ENCODE data around the gene TAF4. TPM values are rescaled to one million over a fixed set of nuclear protein-coding genes. Genes with fewer than 3 reads are reported as not detected.

TAF4 gene
- total and polyA plus RNA-seq, 2 of the 13 experiments (the other 11 are each of a cell fraction or from before 2014, with no cell fraction given), result 5.9 to 12.0 TPM

DNA sequence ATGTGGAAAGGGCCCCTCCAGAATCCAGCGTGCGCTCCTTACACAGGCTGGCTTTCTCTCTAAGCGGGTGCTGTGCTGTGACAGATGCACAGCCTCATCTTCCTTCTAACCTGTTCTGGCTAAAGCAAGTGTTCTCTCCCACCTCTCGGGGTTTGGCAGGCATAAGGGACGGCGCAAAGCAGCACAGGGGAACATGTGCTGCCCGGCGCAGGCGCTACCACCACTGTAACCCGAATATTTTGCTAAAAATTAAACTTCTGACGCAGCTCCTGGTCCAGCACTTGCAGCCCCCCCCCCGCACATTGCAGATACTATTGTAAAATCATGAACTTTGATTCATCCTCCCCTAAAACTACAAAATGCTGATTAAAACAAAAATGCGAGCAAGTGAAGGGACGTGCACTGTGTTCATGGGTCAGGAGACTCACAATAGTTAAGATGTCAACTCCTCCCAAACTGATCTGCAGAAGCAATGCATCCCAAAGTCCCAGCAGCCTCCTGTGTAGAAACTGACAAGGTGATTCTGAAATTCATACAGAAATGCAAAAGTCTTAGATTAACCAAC lies 43.0 kb downstream of the TAF4 start:
- H2AFZ ChIP-seq (ENCODE audit: low read length), result no peak overlapping the region
- FAIRE-seq (no peak), DNase-seq (ENCODE audit: low spot score) (no peak), ATAC-seq (no peak)
- ChIA-PET CTCF (ENCODE audit: low intra/inter-chr PET ratio, low total read pairs) (no interaction called here), POLR2A (no interaction called here)
- H3K27me3 ChIP-seq (ENCODE audit: control insufficient read depth in 1 of 2, insufficient read depth in 2 of 2, low read length in 2 of 2), result no peaks in the 10 kb centered on the region
- peaks cover 72% of the 10 kb centered on the region for H3K4me1 ChIP-seq (ENCODE audit: insufficient read depth, low read length)
- no peak overlapping the region for H3K4me3 ChIP-seq (replicated peaks in 1 of 3; ENCODE audit: insufficient read depth in 1 of 3, low read depth in 2 of 3, low read length in 3 of 3)
- H3K9me3 ChIP-seq (ENCODE audit: low read length), result no peaks in the 10 kb centered on the region
- H3K79me2 ChIP-seq (ENCODE audit: insufficient read depth, low read length), result peaks cover 92% of the 10 kb centered on the region
- no peak for TF ChIP-seq ZNF563 (CRISPR knock-in tag; IDR thresholded peaks at IDR 0.05)
- TF ChIP-seq, protein P1, sequence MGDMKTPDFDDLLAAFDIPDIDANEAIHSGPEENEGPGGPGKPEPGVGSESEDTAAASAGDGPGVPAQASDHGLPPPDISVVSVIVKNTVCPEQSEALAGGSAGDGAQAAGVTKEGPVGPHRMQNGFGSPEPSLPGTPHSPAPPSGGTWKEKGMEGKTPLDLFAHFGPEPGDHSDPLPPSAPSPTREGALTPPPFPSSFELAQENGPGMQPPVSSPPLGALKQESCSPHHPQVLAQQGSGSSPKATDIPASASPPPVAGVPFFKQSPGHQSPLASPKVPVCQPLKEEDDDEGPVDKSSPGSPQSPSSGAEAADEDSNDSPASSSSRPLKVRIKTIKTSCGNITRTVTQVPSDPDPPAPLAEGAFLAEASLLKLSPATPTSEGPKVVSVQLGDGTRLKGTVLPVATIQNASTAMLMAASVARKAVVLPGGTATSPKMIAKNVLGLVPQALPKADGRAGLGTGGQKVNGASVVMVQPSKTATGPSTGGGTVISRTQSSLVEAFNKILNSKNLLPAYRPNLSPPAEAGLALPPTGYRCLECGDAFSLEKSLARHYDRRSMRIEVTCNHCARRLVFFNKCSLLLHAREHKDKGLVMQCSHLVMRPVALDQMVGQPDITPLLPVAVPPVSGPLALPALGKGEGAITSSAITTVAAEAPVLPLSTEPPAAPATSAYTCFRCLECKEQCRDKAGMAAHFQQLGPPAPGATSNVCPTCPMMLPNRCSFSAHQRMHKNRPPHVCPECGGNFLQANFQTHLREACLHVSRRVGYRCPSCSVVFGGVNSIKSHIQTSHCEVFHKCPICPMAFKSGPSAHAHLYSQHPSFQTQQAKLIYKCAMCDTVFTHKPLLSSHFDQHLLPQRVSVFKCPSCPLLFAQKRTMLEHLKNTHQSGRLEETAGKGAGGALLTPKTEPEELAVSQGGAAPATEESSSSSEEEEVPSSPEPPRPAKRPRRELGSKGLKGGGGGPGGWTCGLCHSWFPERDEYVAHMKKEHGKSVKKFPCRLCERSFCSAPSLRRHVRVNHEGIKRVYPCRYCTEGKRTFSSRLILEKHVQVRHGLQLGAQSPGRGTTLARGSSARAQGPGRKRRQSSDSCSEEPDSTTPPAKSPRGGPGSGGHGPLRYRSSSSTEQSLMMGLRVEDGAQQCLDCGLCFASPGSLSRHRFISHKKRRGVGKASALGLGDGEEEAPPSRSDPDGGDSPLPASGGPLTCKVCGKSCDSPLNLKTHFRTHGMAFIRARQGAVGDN (CRISPR knock-in tag; IDR thresholded peaks at IDR 0.05), result 0 out of 2 replicates have a peak, but pooled peaks have one; percentile 8
- no peak for TF ChIP-seq MEIS2 (CRISPR knock-in tag; IDR thresholded peaks at IDR 0.05)
- no peak for TF ChIP-seq ZNF121 (CRISPR knock-in tag; IDR thresholded peaks at IDR 0.05)
- TF ChIP-seq NPAS2 (CRISPR knock-in tag; IDR thresholded peaks at IDR 0.05; ENCODE audit: borderline replicate concordance), result 0 out of 2 replicates have a peak, but pooled peaks have one; percentile 77
- 0 out of 2 replicates have a peak, but pooled peaks have one; percentile 5 for TF ChIP-seq AKAP8 (CRISPR knock-in tag; IDR thresholded peaks at IDR 0.05)
- peak; percentile 36 to 56; a peak in 2 of 4 replicates for TF ChIP-seq MAFK (conservative IDR thresholded peaks at IDR 0.05 in 1 of 2, IDR thresholded peaks at IDR 0.05 in 1 of 2; ENCODE audit: low read length in 2 of 2)
- TF ChIP-seq MAFF (IDR thresholded peaks at IDR 0.05; ENCODE audit: low read depth, low read length), result peak; percentile 21; the same call in 1 of the 2 replicates
- in situ Hi-C loops (cut with HindIII; ENCODE audit: extremely low pct_ligation_motif_present, low pct_unique_long_range_greater_than_20kb), result no loop called here
- no peak overlapping the region for H3K4me2 ChIP-seq (ENCODE audit: low read depth, low read length)
- intact Hi-C loops (cut with micrococcal nuclease; ENCODE audit: unreplicated experiment), result no loop called here
- H3K9ac ChIP-seq (ENCODE audit: insufficient read depth, low read depth, low read length), result no peak overlapping the region
- no TSS peak for BruUV-seq (replicated peaks)
- no peak overlapping the region for H3K27ac ChIP-seq (ENCODE audit: extremely low read length, insufficient read depth, low read length)
- peaks cover 27% of the 10 kb centered on the region; the same call in 1 of the 2 replicates for H4K20me1 ChIP-seq (ENCODE audit: insufficient read depth, low read length)
- H3K36me3 ChIP-seq (replicated peaks in 1 of 2; ENCODE audit: control insufficient read depth in 1 of 2, insufficient read depth in 2 of 2, low read length in 2 of 2), result no peaks in the 10 kb centered on the region
- 94% methylated on average over 14 of the region's 14 CpGs for WGBS (ENCODE audit: low lambda C conversion rate)

Data from HepG2 (cell line).